ENCODE results near the gene PRCC. TPM values are rescaled to one million over a fixed set of nuclear protein-coding genes. Genes with fewer than 3 reads are reported as not detected.
"Not testable (repeated sequence)": the region's sequence is repeated elsewhere in the genome, so short reads cannot be mapped to it uniquely, and the experiment has no call there.

The PRCC gene
- total RNA-seq, 1 experiment from 2014 or later: 40.3 TPM

DNA sequence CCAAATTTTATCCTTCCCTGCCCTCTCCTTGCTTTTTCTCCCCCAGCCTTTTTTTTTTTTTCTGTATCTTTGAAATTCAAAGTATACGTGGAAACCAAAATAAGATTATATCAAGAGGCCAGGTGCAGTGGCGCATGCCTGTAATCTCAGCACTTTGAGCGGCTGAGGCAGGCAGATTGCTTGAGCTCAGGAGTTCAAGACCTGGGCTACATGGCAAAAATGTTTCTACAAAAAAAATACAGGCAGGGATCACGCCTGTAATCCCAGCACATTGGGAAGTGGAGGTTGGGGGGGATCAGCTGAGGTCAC is 6.6 kb upstream of the PRCC start:
- no peak for DNase-seq (ENCODE audit: low spot score)

DNA sequence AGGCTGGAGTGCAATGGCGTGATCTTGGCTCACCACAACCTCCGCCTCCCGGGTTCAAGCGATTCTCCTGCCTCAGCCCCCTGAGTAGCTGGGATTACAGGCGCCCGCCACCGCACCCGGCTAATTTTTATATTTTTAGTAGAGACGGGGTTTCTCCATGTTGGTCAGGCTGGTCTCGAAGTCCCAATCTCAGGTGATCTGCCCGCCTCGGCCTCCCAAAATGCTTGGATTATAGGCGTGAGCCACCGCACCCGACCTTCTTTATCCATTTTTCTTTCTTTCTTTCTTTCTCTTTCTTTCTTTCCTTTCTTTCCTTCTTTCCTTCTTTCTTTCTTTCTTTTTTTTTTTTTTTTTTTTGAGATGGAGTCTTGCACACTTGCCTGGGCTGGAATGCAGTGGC is 2.2 kb upstream of the PRCC start:
- not testable (repeated sequence) for DNase-seq (ENCODE audit: low spot score)

GRCh38 chr1:156765666-156766065 is 1.7 kb upstream of the PRCC start:
- no peak for DNase-seq (ENCODE audit: low spot score)

- DNase-seq (ENCODE audit: low spot score): no peak
Observed at GRCh38 chr1:156766298-156767100, 836 bp upstream of the PRCC start.

GRCh38 chr1:156767879-156768604 is 707 bp downstream of the PRCC start:
- DNase-seq (ENCODE audit: low spot score): no peak

DNA sequence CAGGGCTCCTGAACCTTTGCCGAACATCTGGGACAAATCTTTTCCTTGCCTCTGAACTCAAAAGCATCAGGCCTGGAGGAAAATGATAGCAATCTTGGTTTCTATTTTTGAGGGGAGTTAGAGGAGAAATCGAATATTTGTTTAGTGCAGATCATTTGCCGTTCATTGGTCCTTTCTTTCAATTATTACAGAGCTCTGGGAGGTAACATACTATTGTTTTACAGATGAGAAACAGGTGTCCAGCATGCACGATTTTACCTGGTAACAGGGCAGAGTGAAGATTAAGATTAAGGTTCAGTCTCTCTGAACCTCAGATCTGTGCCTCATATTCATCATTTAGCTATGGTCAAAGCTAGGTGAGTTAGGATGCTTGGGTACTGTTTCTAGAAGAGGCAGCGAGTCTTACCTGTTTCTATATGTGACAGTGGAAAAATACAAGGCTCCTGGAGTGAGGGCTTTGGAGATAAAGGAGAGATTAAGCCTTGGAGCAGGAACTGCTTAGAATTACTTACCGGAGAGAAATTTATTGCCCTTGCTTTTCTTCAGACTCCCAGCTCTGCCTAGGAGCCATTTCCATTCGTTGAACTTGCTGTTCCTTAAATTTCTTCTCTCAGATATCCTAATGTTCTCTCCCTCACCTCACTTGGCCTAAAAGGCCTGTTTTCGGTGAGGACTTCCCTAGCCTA is 1.4 kb downstream of the PRCC start:
- no peak for DNase-seq (ENCODE audit: low spot score)

GRCh38 chr1:156772222-156772621 is 4.9 kb downstream of the PRCC start:
- no peak for DNase-seq (ENCODE audit: low spot score)

DNA sequence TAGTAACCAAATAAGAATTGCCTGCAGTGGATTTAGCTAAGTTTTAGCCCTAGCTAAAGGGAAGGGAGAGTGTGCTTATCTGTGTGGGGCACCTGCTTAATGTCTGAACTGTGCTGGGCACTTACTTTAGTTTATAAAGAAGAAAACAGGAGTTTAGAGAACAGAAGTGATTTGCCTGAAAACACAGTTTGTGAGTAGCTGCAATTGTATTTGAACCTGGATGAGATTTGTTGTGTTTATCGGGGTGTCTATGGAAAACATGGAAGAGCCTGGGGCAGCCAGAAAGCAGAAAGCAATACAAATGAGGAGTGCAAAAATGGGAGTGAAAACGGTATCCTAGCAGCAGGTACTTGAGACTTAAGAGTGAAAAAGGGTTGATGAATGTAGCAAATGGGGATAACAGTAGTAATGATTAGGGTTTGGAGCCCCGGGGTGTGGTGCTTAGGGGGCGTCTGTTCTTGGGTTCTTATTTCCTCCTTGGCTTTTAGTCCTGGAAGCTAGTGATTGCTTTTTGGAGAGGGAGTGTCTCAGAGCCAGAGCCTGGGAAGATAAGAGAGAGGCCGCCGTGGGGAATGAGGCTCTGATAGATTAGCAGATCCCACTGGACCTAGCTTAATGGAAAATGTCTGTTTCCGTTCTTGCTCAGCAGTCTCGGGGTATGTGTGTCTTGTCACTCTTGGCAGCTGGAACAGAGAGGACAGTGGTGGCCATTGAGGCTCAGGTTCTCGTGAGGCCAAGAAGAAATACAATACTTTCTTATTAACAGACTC is 5.6 kb downstream of the PRCC start:
- no peak for DNase-seq (ENCODE audit: low spot score)

GRCh38 chr1:156773607-156774006 is 6.3 kb downstream of the PRCC start:
- no peak for DNase-seq (ENCODE audit: low spot score)

DNA sequence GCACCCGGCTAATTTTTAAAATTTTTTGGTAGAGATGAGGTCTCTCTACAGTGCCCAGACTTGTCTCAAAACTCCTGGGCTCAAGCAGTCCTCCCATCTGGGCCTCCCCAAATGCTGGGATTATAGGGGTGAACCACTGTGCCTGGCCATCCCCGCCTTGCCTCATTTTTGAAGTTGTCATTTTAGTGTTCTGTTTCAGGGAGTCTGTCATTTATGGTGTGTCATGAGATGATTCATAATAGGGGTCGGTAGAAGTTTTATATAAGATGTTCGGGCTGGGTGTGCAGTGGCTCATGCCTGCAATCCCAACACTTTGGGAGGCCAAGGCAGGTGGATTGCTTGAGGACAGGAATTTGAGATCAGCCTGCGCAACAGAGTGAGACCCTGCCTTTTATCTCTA is 8.5 kb downstream of the PRCC start:
- DNase-seq (ENCODE audit: low spot score): no peak

- DNase-seq (ENCODE audit: low spot score): no peak
Observed at GRCh38 chr1:156776942-156777341, 9.6 kb downstream of the PRCC start.

DNA sequence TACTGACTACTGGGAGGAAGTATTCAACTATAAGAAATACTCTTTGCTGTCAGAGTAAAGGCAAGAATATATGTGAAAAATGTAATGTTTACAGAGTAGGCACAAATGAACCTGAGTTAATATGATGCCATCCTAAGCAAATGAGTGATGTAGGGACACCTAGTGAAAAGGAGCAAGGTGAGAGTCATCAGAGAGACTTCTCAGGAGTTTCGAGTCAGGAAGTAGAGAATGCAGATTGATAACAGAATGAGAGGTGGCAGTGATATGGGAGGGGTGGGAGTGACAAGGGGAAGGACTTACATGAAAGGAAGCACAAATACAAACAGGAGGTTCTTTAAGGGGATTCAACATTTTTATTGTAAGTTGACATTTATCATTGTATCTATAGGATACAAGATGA is 10.2 kb downstream of the PRCC start:
- no peak for DNase-seq (ENCODE audit: low spot score)

GRCh38 chr1:156781585-156782186 is 14.4 kb downstream of the PRCC start:
- DNase-seq (ENCODE audit: low spot score): peak; percentile 65

- no peak for DNase-seq (ENCODE audit: low spot score)
Observed at GRCh38 chr1:156785458-156785857, 18.1 kb downstream of the PRCC start.

DNA sequence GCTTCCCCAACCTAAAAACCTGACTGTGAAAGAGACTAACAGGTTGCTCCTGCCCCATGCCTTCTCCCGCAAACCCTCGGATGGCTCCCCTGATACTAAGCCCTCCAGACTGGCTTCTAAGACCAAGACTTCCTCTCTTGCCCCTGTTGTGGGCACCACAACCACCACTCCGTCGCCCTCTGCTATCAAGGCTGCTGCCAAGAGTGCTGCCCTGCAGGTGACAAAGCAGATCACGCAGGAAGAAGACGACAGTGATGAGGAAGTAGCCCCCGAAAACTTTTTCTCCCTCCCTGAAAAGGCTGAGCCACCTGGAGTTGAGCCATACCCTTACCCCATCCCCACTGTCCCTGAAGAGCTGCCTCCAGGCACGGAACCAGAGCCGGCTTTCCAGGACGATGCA is 19.3 kb downstream of the PRCC start:
- DNase-seq (ENCODE audit: low spot score): no peak

DNA sequence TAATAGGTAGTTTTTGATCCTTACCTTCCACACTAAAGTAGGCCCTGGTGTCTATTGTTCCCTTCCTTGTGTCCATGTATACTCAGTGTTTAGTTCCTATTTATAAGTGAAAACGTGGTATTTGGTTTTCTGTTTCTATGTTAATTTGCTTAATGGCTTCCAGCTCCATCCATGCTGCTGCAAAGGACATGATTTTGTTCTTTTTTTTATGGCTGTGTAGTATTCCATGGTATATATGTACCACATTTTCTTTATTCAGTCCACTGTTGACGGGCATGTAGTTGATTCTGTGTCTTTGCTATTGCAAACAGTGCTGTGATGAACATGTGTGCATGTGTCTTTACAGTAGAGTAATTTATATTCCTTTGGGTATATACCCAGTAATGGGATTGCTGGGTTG is 20.8 kb downstream of the PRCC start:
- no peak for DNase-seq (ENCODE audit: low spot score)

GRCh38 chr1:156789621-156790318 is 22.4 kb downstream of the PRCC start:
- no peak for DNase-seq (ENCODE audit: low spot score)

GRCh38 chr1:156794506-156795373 is 27.4 kb downstream of the PRCC start:
- DNase-seq (ENCODE audit: low spot score): peak; percentile 53

DNA sequence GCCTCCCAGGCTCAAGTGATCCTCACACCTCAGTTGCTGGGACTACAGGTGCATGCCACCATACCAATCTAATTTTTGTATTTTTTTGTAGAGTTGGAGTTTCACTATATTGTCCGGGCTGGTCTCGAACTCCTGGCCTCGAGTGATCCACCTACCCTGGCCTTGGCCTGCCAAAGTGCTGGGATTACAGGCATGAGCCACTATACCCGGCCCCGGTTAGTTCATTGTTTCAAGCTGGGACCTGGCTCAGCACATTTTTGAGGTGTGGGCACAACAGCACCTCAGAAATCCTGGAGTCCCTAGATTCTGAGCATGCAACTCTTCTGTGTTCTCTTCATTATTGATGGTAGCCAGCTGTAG is 28.0 kb downstream of the PRCC start:
- no peak for DNase-seq (ENCODE audit: low spot score)

DNA sequence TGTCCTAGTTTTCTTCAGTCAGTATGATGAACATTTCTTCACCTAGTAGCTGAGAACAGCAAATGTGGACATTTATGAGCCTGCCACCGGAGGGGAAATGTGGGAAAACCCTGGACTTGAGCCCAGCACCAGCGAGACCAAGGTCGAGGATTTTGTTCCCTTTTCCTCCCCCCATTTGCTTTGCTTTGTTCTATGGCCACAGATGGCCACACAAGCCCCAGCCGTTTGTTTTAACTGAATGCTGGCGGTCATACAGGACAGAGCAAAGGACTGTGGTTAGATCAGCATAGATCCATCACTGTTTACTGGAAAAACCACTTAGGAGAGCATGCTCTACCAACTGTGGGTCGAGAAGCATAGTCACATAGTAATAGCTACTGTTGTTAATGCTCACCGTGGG is 28.5 kb downstream of the PRCC start:
- DNase-seq (ENCODE audit: low spot score): peak; percentile 75

Data from A172 (cell line).